Measurements from ENCODE around the gene CCDC74A.
"Not testable (repeated sequence)": the region's sequence is repeated elsewhere in the genome, so short reads cannot be mapped to it uniquely, and the experiment has no call there.

Gene CCDC74A

GRCh38 chr2:131568401-131568800, 40.7 kb downstream of the CCDC74A start:
- H3K9me3 ChIP-seq (ENCODE audit: control insufficient read depth, low read length); H3K27ac ChIP-seq (ENCODE audit: insufficient read depth, low read depth, low read length, poor library complexity, severe bottlenecking): not testable (repeated sequence)
- WGBS, 2 experiments = no CpG with 5 or more reads among the region's 1 CpG

GRCh38 chr2:131572175-131572574, 44.5 kb downstream of the CCDC74A start:
- H3K4me1 ChIP-seq (ENCODE audit: control insufficient read depth, insufficient read depth, low read length) = no peaks in the 10 kb centered on the region
- H3K9me3 ChIP-seq (ENCODE audit: control insufficient read depth, low read length) = no peaks in the 10 kb centered on the region
- no peaks in the 10 kb centered on the region for H3K36me3 ChIP-seq (ENCODE audit: control insufficient read depth, insufficient read depth, low read length)
- no peak overlapping the region for H3K4me3 ChIP-seq (ENCODE audit: insufficient read depth, low read depth, low read length)
- WGBS, 2 experiments = 100% methylated on average over 1 of the region's 1 CpG
- H3K27ac ChIP-seq (ENCODE audit: insufficient read depth, low read depth, low read length, poor library complexity, severe bottlenecking) = no peak overlapping the region
- H3K27me3 ChIP-seq (ENCODE audit: control insufficient read depth, insufficient read depth, low read length, poor library complexity, severe bottlenecking) = no peaks in the 10 kb centered on the region

More at GRCh38 chr2:131568401-131568800, 40.7 kb downstream of the CCDC74A start:
- not testable (repeated sequence) for H3K4me3 ChIP-seq (ENCODE audit: insufficient read depth, low read depth, low read length); H3K4me1 ChIP-seq (ENCODE audit: control insufficient read depth, insufficient read depth, low read length); H3K27me3 ChIP-seq (ENCODE audit: control insufficient read depth, insufficient read depth, low read length, poor library complexity, severe bottlenecking); H3K36me3 ChIP-seq (ENCODE audit: control insufficient read depth, insufficient read depth, low read length)

- WGBS, 2 experiments = 88 to 93% methylated on average over 3 to 4 of the region's 4 CpGs
- Histone ChIP-seq H3K4me3 (ENCODE audit: insufficient read depth, low read depth, low read length) (no peak overlapping the region), H3K27me3 (ENCODE audit: control insufficient read depth, insufficient read depth, low read length, poor library complexity, severe bottlenecking) (no peaks in the 10 kb centered on the region), H3K27ac (ENCODE audit: insufficient read depth, low read depth, low read length, poor library complexity, severe bottlenecking) (no peak overlapping the region), H3K36me3 (ENCODE audit: control insufficient read depth, insufficient read depth, low read length) (no peaks in the 10 kb centered on the region), H3K4me1 (ENCODE audit: control insufficient read depth, insufficient read depth, low read length) (no peaks in the 10 kb centered on the region), H3K9me3 (ENCODE audit: control insufficient read depth, low read length) (no peaks in the 10 kb centered on the region)
Observed at GRCh38 chr2:131577812-131578211, 50.1 kb downstream of the CCDC74A start.

- Histone ChIP-seq H3K27ac (ENCODE audit: insufficient read depth, low read depth, low read length, poor library complexity, severe bottlenecking) (no peak overlapping the region), H3K9me3 (ENCODE audit: control insufficient read depth, low read length) (no peaks in the 10 kb centered on the region), H3K4me1 (ENCODE audit: control insufficient read depth, insufficient read depth, low read length) (no peaks in the 10 kb centered on the region), H3K4me3 (ENCODE audit: insufficient read depth, low read depth, low read length) (no peak overlapping the region), H3K27me3 (ENCODE audit: control insufficient read depth, insufficient read depth, low read length, poor library complexity, severe bottlenecking) (no peaks in the 10 kb centered on the region), H3K36me3 (ENCODE audit: control insufficient read depth, insufficient read depth, low read length) (no peaks in the 10 kb centered on the region)
- WGBS, 2 experiments = 94 to 96% methylated on average over 6 to 7 of the region's 7 CpGs
Observed at GRCh38 chr2:131580187-131580586, 52.5 kb downstream of the CCDC74A start.

Measured in ectodermal cell (in vitro differentiated cells).